ENCODE data around the gene SPRR3.

The SPRR3 gene, protein sequence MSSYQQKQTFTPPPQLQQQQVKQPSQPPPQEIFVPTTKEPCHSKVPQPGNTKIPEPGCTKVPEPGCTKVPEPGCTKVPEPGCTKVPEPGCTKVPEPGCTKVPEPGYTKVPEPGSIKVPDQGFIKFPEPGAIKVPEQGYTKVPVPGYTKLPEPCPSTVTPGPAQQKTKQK

DNA sequence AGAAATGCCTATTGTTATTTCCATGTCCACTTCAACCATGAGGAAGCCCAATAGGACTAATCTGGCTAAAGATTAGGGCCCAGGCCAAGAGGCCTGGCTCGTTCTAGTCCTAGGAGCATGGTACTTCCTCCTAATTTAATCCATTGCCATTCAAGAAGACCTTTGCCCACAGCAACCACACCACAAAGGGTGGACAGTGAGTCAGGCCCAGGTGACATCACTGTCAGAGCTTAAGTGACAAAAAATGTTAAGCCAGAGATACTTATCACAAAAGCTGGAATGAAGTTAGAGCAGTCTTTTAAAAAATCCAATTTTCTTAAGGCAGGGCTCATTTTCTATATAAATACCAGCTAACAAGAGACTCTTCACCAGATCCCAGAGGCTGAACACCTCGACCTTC, at the start of gene SPRR3:
Gene SPRR3, plus strand, starts transcription at position 368 of the 400 bp plus-strand sequence. CDS start 1,272 bp downstream, outside the sequence.
- TF ChIP-seq, protein P1, sequence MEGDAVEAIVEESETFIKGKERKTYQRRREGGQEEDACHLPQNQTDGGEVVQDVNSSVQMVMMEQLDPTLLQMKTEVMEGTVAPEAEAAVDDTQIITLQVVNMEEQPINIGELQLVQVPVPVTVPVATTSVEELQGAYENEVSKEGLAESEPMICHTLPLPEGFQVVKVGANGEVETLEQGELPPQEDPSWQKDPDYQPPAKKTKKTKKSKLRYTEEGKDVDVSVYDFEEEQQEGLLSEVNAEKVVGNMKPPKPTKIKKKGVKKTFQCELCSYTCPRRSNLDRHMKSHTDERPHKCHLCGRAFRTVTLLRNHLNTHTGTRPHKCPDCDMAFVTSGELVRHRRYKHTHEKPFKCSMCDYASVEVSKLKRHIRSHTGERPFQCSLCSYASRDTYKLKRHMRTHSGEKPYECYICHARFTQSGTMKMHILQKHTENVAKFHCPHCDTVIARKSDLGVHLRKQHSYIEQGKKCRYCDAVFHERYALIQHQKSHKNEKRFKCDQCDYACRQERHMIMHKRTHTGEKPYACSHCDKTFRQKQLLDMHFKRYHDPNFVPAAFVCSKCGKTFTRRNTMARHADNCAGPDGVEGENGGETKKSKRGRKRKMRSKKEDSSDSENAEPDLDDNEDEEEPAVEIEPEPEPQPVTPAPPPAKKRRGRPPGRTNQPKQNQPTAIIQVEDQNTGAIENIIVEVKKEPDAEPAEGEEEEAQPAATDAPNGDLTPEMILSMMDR (IDR thresholded peaks at IDR 0.05): no peak

DNA sequence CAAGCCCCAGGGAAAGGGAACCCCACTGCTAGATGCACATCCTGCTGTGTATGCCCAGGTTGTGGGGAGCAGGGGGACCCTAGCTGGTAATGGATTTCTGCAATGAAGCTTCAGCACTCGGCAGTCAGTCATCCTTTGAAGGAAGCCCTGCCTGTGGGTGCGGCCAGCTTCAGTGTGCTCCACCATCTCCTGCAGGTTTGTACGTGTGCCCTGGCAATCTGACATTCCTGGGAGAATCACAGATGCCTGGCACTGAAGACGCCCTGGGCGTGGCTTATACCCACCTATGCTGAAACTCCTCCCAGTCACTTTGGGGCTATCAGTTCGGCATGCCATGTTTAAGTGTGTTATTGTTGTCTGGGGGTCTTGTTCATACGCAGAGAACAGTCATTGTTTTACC, 47.8 kb upstream of the SPRR3 start:
- TF ChIP-seq, protein P1 (IDR thresholded peaks at IDR 0.05): no peak

DNA sequence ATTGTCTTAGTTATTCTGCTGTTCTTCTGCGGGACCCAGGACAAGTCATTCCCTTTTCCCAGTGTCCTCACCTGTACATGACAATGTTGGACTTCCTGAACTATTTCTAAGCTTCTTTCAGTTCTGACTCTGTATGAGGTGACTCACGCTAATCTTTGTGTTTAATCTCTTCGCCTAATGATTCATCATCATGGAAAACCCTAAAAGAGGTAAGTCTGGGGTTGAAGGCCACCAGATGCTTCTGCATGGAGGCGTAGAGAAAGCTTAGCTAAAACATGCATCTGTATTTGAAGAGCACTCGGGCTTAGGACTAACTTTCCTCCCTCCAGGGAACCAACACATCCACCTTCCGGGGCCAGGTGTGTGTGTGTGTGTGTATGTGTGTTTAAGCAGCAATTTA, 47.1 kb upstream of the SPRR3 start:
- TF ChIP-seq, protein P1 (IDR thresholded peaks at IDR 0.05): no peak

DNA sequence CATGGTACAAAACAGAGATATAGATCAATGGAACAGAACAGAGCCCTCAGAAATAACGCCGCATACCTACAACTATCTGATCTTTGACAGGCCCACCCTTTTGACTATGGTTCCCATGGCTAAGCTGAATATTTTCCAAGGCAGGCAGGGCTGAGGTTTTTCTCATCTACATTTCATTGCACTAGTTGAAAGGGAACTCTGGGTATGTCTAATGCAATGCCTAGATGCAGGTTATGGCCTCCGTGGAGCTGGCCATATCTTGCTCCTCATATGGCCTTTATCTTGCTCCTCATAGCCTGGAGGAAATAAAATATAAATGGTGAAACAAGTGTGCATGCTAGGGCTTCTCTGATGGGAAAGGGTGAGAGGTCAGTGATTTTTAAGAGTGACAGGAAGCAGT, 44.0 kb upstream of the SPRR3 start:
- TF ChIP-seq, protein P1 (IDR thresholded peaks at IDR 0.05): no peak

DNA sequence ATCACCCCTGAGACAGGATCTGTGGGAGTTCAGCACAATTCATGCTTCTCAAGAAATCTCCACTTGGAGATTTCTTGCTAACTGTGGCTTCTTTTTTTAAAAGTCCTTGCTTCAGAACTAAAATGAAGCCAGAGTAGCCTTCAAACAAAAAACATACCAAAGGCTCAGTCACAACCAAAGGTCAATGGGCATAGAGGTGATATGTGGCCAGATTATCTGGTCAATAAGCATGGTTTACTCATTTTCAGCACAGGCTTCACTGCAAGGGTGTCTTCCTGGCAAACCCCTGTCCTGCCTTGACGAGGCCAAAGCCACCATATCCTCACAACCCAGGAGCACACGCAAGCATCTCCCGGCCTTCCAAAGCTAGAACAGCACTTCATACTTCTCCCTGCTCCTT, 42.3 kb upstream of the SPRR3 start:
- TF ChIP-seq, protein P1 (IDR thresholded peaks at IDR 0.05): no peak

DNA sequence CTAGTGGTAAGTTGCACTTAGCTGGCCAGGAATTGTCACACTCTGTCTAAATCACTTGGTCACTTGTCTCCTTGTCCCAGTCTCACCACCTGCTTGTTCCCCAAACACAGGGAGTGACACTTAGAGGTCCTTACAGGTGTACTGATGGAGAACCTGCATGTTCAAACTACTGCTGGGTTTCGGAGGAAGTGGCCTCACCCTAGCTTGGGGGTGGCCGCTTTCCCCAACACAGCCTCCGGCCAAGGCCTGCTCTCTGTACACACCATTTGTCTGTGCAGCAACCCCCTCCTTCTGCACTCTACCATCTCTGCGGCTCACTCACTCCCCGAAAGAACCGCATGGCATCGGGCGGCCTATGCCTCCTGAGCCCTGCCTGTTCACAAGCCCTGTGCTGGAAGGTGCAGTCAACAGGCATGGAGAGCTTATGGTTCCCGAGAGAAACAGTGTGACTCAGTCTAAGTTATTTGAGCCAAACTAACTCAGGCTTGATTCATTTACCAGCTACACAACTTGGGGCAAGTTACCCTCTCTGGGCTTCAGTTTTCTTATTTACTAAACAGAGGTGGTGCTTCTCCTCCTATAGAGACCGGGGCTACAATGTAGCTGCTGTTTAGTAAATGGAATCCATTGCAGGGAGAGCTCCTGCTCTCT, 41.6 kb upstream of the SPRR3 start:
- TF ChIP-seq, protein P1 (IDR thresholded peaks at IDR 0.05): no peak

DNA sequence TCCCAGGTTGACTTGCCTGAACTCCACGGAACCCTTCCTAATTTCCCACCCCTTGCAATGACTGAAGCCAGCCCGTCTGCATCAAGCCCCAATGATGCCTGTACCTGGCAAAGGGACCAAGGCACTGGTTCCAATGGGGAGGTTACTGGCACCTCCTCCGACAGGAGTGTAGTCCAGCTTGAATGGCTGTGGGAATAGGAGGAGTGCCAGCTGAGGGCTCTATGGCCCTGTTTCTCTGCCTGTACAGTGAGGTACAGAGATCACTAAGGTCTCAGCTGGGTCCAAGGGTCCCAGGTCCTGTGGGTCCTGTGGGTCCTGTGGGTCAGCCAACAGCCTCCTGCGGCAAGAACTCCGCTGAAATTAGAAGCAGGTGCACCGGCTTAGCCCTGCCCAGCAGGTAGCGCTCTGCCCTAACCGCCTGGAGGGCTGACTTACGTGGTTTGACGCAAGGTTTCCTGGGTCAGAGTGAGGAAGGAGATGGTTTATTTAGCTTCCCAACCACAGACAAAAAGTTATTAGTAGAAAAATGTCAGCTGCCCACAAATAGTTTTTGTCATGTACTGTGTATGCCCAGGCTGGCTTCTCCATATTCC, 41.0 kb upstream of the SPRR3 start:
- TF ChIP-seq, protein P1 (IDR thresholded peaks at IDR 0.05): peak; percentile 55

Data from LNCAP (cell line).